ENCODE measurements around the gene ZCRB1.
"Not testable (repeated sequence)": the region's sequence is repeated elsewhere in the genome, so short reads cannot be mapped to it uniquely, and the experiment has no call there.

ZCRB1 gene

GRCh38 chr12:42364692-42365091, 38.8 kb upstream of the ZCRB1 start:
- peaks cover 8% of the 10 kb centered on the region for H3K4me1 Mint-ChIP-seq
- H3K4me3 Mint-ChIP-seq = no peak overlapping the region
- H3K27me3 Mint-ChIP-seq (ENCODE audit: low read depth, poor library complexity) = no peaks in the 10 kb centered on the region
- no peak overlapping the region for H3K27ac Mint-ChIP-seq
- TF ChIP-seq, protein P1, sequence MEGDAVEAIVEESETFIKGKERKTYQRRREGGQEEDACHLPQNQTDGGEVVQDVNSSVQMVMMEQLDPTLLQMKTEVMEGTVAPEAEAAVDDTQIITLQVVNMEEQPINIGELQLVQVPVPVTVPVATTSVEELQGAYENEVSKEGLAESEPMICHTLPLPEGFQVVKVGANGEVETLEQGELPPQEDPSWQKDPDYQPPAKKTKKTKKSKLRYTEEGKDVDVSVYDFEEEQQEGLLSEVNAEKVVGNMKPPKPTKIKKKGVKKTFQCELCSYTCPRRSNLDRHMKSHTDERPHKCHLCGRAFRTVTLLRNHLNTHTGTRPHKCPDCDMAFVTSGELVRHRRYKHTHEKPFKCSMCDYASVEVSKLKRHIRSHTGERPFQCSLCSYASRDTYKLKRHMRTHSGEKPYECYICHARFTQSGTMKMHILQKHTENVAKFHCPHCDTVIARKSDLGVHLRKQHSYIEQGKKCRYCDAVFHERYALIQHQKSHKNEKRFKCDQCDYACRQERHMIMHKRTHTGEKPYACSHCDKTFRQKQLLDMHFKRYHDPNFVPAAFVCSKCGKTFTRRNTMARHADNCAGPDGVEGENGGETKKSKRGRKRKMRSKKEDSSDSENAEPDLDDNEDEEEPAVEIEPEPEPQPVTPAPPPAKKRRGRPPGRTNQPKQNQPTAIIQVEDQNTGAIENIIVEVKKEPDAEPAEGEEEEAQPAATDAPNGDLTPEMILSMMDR (IDR thresholded peaks at IDR 0.05) = no peak
- DNase-seq = peak; percentile 8
- no peaks in the 10 kb centered on the region for H3K9me3 Mint-ChIP-seq
- H3K36me3 Mint-ChIP-seq (ENCODE audit: low read depth) = peaks cover 45% of the 10 kb centered on the region

GRCh38 chr12:42362647-42363260, 36.9 kb upstream of the ZCRB1 start:
- H3K4me1 Mint-ChIP-seq = peaks cover 8% of the 10 kb centered on the region
- no peaks in the 10 kb centered on the region for H3K27me3 Mint-ChIP-seq (ENCODE audit: low read depth, poor library complexity)
- no peak for DNase-seq
- peaks cover 52% of the 10 kb centered on the region for H3K36me3 Mint-ChIP-seq (ENCODE audit: low read depth)
- peak overlapping the region; percentile 87 for H3K27ac Mint-ChIP-seq
- H3K9me3 Mint-ChIP-seq = no peaks in the 10 kb centered on the region
- H3K4me3 Mint-ChIP-seq = no peak overlapping the region
- TF ChIP-seq, protein P1 (IDR thresholded peaks at IDR 0.05) = no peak

DNA sequence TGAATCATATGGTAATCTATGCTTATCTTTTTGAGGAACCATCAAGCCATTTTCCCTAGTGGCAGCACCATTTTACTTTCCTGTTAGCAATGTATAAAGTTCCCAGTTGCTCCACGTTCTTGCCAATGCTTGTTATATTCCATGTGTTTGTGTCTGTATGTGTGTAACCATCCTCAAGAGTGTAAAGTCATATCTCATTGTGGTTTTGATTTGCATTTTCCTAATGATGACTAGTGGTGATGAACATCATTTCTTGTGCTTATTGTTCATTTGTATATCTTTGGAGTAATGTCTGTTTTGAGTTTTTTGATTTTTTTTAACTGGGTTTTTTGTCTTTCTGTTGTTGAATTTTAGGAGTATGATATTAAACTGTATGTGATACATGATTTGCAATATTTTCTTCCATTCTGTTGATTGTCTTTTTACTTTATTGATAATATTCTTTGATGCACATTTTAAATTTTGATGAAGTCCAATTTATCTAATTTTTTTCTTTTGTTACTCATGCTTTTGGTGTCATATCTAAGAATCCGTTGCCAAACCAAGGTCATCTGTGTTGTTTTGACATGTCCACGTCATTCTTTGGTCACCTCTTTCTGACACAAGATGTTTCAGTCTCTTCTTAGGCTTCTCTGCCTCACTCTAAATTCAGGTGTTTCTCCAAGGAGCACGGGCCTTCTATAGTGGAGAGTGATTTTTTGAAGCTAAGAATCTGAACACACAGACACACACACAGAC, 36.2 kb upstream of the ZCRB1 start:
- TF ChIP-seq, protein P1 (IDR thresholded peaks at IDR 0.05) = no peak
- no peak overlapping the region for H3K4me3 Mint-ChIP-seq
- no peak for DNase-seq
- H3K4me1 Mint-ChIP-seq = peaks cover 8% of the 10 kb centered on the region
- H3K27ac Mint-ChIP-seq = no peak overlapping the region
- no peaks in the 10 kb centered on the region for H3K9me3 Mint-ChIP-seq
- peaks cover 52% of the 10 kb centered on the region for H3K36me3 Mint-ChIP-seq (ENCODE audit: low read depth)
- H3K27me3 Mint-ChIP-seq (ENCODE audit: low read depth, poor library complexity) = no peaks in the 10 kb centered on the region

GRCh38 chr12:42360747-42361403, 35.0 kb upstream of the ZCRB1 start:
- Mint-ChIP-seq H3K9me3 (no peaks in the 10 kb centered on the region), H3K4me3 (no peak overlapping the region), H3K4me1 (peaks cover 8% of the 10 kb centered on the region), H3K27me3 (ENCODE audit: low read depth, poor library complexity) (no peaks in the 10 kb centered on the region), H3K36me3 (ENCODE audit: low read depth) (peaks cover 51% of the 10 kb centered on the region), H3K27ac (no peak overlapping the region)
- no peak for DNase-seq
- TF ChIP-seq, protein P1 (IDR thresholded peaks at IDR 0.05) = no peak

GRCh38 chr12:42356344-42356743, 30.4 kb upstream of the ZCRB1 start:
- H3K27ac Mint-ChIP-seq = no peak overlapping the region
- peaks cover 47% of the 10 kb centered on the region for H3K36me3 Mint-ChIP-seq (ENCODE audit: low read depth)
- DNase-seq = no peak
- no peak overlapping the region for H3K4me3 Mint-ChIP-seq
- TF ChIP-seq, protein P1 (IDR thresholded peaks at IDR 0.05) = no peak
- peaks cover 4% of the 10 kb centered on the region for H3K9me3 Mint-ChIP-seq
- no peaks in the 10 kb centered on the region for H3K4me1 Mint-ChIP-seq
- H3K27me3 Mint-ChIP-seq (ENCODE audit: low read depth, poor library complexity) = no peaks in the 10 kb centered on the region

GRCh38 chr12:42350021-42350407, 24.1 kb upstream of the ZCRB1 start:
- H3K9me3 Mint-ChIP-seq = peaks cover 27% of the 10 kb centered on the region

GRCh38 chr12:42349119-42350020, 23.5 kb upstream of the ZCRB1 start:
- Mint-ChIP-seq H3K36me3 (ENCODE audit: low read depth) (peaks cover 62% of the 10 kb centered on the region), H3K9me3 (peaks cover 27% of the 10 kb centered on the region)
- not testable (repeated sequence) for H3K4me1 Mint-ChIP-seq; DNase-seq; H3K27me3 Mint-ChIP-seq (ENCODE audit: low read depth, poor library complexity); H3K4me3 Mint-ChIP-seq; H3K27ac Mint-ChIP-seq

More at GRCh38 chr12:42350021-42350407, 24.1 kb upstream of the ZCRB1 start:
- H3K27me3 Mint-ChIP-seq (ENCODE audit: low read depth, poor library complexity); DNase-seq; H3K4me1 Mint-ChIP-seq; H3K4me3 Mint-ChIP-seq; H3K27ac Mint-ChIP-seq: not testable (repeated sequence)
- peaks cover 62% of the 10 kb centered on the region for H3K36me3 Mint-ChIP-seq (ENCODE audit: low read depth)

Data from nephron progenitor cell (in vitro differentiated cells).